Measurements from ENCODE around the gene LRRC49.

DNA sequence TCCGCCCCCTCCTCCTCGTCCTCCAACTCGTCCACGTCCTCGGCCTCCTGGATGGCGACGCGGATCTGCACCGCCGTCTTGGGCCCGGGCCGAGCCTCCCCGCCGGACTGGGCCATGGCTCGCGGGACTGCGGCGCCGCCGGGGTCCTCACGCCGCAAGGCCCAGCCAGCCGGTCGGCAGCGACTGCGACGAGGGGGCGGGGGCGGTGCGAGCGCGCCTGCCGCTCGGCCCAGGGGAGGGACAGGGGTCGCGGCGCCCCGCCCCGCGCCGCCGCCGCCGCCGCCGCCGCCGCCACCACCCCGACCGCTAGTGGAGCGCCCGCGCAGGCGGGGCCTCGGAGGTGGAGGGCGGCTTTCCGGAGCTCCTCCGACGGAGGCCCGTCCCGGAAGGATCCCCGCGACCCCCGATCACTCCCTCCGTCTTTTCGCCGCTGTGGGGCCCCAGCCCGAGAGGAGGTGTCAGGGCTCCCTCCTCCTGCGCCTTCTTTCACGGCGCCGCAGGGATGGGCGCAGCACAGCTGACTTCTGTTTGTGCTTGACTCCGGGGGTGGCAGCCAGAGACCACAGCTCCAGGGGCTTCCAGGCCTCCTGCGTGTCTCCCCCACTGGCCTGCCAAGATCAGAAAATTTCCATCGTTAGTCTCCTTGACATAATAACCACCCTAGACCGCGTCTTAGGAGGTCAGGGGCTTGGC, 38.5 kb upstream of the LRRC49 start, which contains the start of gene LARP6:
- TF ChIP-seq, protein P1, sequence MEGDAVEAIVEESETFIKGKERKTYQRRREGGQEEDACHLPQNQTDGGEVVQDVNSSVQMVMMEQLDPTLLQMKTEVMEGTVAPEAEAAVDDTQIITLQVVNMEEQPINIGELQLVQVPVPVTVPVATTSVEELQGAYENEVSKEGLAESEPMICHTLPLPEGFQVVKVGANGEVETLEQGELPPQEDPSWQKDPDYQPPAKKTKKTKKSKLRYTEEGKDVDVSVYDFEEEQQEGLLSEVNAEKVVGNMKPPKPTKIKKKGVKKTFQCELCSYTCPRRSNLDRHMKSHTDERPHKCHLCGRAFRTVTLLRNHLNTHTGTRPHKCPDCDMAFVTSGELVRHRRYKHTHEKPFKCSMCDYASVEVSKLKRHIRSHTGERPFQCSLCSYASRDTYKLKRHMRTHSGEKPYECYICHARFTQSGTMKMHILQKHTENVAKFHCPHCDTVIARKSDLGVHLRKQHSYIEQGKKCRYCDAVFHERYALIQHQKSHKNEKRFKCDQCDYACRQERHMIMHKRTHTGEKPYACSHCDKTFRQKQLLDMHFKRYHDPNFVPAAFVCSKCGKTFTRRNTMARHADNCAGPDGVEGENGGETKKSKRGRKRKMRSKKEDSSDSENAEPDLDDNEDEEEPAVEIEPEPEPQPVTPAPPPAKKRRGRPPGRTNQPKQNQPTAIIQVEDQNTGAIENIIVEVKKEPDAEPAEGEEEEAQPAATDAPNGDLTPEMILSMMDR (IDR thresholded peaks at IDR 0.05; ENCODE audit: low read depth, low read length, poor library complexity, severe bottlenecking), result no peak
- TF ChIP-seq EZH2phosphoT487 (IDR thresholded peaks at IDR 0.05; ENCODE audit: borderline replicate concordance, low read length), result no peak
